ENCODE results near the gene DPPA4. TPM values are rescaled to one million over a fixed set of nuclear protein-coding genes. Genes with fewer than 3 reads are reported as not detected.

The DPPA4 gene
- total and polyA plus RNA-seq, 5 donors from 2014 or later: 1.0 TPM; not detected in 4

GRCh38 chr3:109313061-109313460 is 24.3 kb downstream of the DPPA4 start:
- H3K27me3 ChIP-seq (ENCODE audit: control insufficient read depth, insufficient read depth, low read length): no peaks in the 10 kb centered on the region
- no peaks in the 10 kb centered on the region for H3K4me1 ChIP-seq (ENCODE audit: control insufficient read depth, insufficient read depth, low read length, poor library complexity, severe bottlenecking)
- Mint-ChIP-seq H3K4me1 (no peaks in the 10 kb centered on the region), H3K36me3 (no peaks in the 10 kb centered on the region), H3K27ac (no peak overlapping the region), H3K9me3 (peaks cover 0 to 4% (median 2%) of the 10 kb centered on the region in 7 donors), H3K27me3 (no peaks in the 10 kb centered on the region), H3K4me3 (no peak overlapping the region)
- H3K36me3 ChIP-seq (ENCODE audit: control insufficient read depth, insufficient read depth, low read length): no peaks in the 10 kb centered on the region
- H3K9me3 ChIP-seq (ENCODE audit: control insufficient read depth in 2 of 2, low read length in 2 of 2): no peaks in the 10 kb centered on the region
- ATAC-seq (ENCODE audit: low read depth in 2 of 2) (no peak), DNase-seq (no peak)
- H3K27ac ChIP-seq (ENCODE audit: insufficient read depth, low read length, poor library complexity, severe bottlenecking): no peak overlapping the region
- H3K4me3 ChIP-seq (ENCODE audit: low read depth, low read length): no peak overlapping the region

DNA sequence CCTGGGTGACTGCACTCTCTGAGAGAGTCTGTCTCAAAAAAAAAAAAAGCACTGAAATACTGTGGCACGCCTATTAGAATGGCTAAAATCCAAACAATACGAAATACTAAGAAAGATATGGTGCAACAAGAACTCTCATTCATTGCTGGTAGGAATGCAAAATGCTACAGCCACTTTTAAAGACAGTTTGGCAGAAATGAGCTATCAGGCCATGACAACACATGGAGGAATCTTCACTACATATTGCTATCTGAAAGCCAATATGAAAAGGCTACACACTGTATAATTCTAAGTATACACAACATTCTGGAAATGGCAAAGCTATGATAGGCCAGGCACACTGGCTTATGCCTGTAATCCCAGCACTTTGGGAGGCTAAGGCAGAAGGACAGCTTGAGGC is 39.9 kb downstream of the DPPA4 start:
- DNase-seq: no peak
- ATAC-seq (ENCODE audit: low read depth in 2 of 2): no peak
- no peaks in the 10 kb centered on the region for H3K4me1 ChIP-seq (ENCODE audit: control insufficient read depth, insufficient read depth, low read length, poor library complexity, severe bottlenecking)
- Mint-ChIP-seq H3K4me3 (no peak overlapping the region), H3K9me3 (no peaks in the 10 kb centered on the region), H3K36me3 (no peaks in the 10 kb centered on the region), H3K27me3 (no peaks in the 10 kb centered on the region), H3K4me1 (no peaks in the 10 kb centered on the region), H3K27ac (no peak overlapping the region)
- H3K36me3 ChIP-seq (ENCODE audit: control insufficient read depth, insufficient read depth, low read length): no peaks in the 10 kb centered on the region
- no peak overlapping the region for H3K4me3 ChIP-seq (ENCODE audit: low read depth, low read length)
- H3K27me3 ChIP-seq (ENCODE audit: control insufficient read depth, insufficient read depth, low read length): no peaks in the 10 kb centered on the region
- no peak overlapping the region for H3K27ac ChIP-seq (ENCODE audit: insufficient read depth, low read length, poor library complexity, severe bottlenecking)
- H3K9me3 ChIP-seq (ENCODE audit: control insufficient read depth in 2 of 2, low read length in 2 of 2): no peaks in the 10 kb centered on the region

DNA sequence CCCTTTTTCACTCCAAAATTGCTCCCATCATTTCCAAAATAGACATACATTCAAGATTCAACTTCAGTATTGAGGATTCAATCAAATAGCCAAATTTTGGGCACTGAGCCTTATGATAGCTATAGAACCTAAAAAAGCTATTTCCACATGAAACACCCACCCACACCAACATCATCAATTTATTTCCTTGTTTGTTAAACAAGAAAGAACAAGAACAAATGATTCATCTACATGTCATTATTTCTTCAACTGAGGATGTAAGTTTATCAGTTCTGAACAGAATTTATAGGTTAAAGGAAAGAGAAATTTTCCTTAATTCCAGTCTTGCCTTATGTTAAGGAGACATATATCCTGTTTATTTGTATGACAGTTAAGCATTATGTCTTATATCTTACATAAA is 53.3 kb downstream of the DPPA4 start:
- no peaks in the 10 kb centered on the region for H3K4me1 Mint-ChIP-seq
- H3K27ac Mint-ChIP-seq: no peak overlapping the region
- Histone ChIP-seq H3K4me1 (ENCODE audit: control insufficient read depth, insufficient read depth, low read length, poor library complexity, severe bottlenecking) (no peaks in the 10 kb centered on the region), H3K4me3 (ENCODE audit: low read depth, low read length) (no peak overlapping the region), H3K9me3 (ENCODE audit: control insufficient read depth in 2 of 2, low read length in 2 of 2) (no peaks in the 10 kb centered on the region), H3K27ac (ENCODE audit: insufficient read depth, low read length, poor library complexity, severe bottlenecking) (no peak overlapping the region), H3K36me3 (ENCODE audit: control insufficient read depth, insufficient read depth, low read length) (no peaks in the 10 kb centered on the region), H3K27me3 (ENCODE audit: control insufficient read depth, insufficient read depth, low read length) (no peaks in the 10 kb centered on the region)
- H3K9me3 Mint-ChIP-seq: no peaks in the 10 kb centered on the region
- H3K27me3 Mint-ChIP-seq: no peaks in the 10 kb centered on the region
- no peaks in the 10 kb centered on the region for H3K36me3 Mint-ChIP-seq
- ATAC-seq (ENCODE audit: low read depth in 2 of 2) (no peak), DNase-seq (no peak)
- no peak overlapping the region for H3K4me3 Mint-ChIP-seq

DNA sequence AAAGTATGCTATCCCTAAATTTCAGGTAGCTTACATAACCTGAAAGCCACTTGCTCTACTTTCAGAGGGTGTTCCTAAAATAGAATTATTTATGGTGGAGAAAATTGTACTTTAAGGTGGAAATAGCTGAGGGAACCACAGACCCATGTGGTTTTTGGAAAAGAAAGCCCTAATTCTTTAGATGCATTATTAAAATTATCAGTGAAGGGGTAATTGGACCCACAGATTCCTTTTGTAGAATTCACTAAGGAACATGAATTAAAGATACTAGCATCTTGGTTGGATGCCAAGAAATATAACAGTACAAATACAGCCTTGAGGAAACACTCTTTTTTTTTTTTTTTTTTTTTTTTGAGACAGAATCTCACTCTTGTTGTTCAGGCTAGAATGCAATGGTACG is 58.8 kb downstream of the DPPA4 start:
- H3K4me1 ChIP-seq (ENCODE audit: control insufficient read depth, insufficient read depth, low read length, poor library complexity, severe bottlenecking): no peaks in the 10 kb centered on the region
- no peaks in the 10 kb centered on the region for H3K36me3 ChIP-seq (ENCODE audit: control insufficient read depth, insufficient read depth, low read length)
- Mint-ChIP-seq H3K4me1 (no peaks in the 10 kb centered on the region), H3K4me3 (no peak overlapping the region), H3K9me3 (peaks cover 0 to 3% (median 0%) of the 10 kb centered on the region in 7 donors), H3K27ac (no peak overlapping the region), H3K27me3 (no peaks in the 10 kb centered on the region), H3K36me3 (no peaks in the 10 kb centered on the region)
- no peak for DNase-seq
- H3K4me3 ChIP-seq (ENCODE audit: low read depth, low read length): no peak overlapping the region
- no peak overlapping the region for H3K27ac ChIP-seq (ENCODE audit: insufficient read depth, low read length, poor library complexity, severe bottlenecking)
- H3K9me3 ChIP-seq (ENCODE audit: control insufficient read depth in 2 of 2, low read length in 2 of 2): no peaks in the 10 kb centered on the region
- no peaks in the 10 kb centered on the region for H3K27me3 ChIP-seq (ENCODE audit: control insufficient read depth, insufficient read depth, low read length)
- no peak for ATAC-seq (ENCODE audit: low read depth in 2 of 2)

- DNase-seq (no peak), ATAC-seq (ENCODE audit: low read depth in 2 of 2) (no peak)
- H3K4me1 ChIP-seq (ENCODE audit: control insufficient read depth, insufficient read depth, low read length, poor library complexity, severe bottlenecking): no peaks in the 10 kb centered on the region
- no peak overlapping the region for H3K27ac ChIP-seq (ENCODE audit: insufficient read depth, low read length, poor library complexity, severe bottlenecking)
- H3K4me1 Mint-ChIP-seq: no peaks in the 10 kb centered on the region
- H3K36me3 ChIP-seq (ENCODE audit: control insufficient read depth, insufficient read depth, low read length): no peaks in the 10 kb centered on the region
- peaks cover 0 to 3% (median 0%) of the 10 kb centered on the region in 7 donors for H3K9me3 Mint-ChIP-seq
- no peak overlapping the region for H3K4me3 ChIP-seq (ENCODE audit: low read depth, low read length)
- H3K27me3 Mint-ChIP-seq: no peaks in the 10 kb centered on the region
- H3K9me3 ChIP-seq (ENCODE audit: control insufficient read depth in 2 of 2, low read length in 2 of 2): no peaks in the 10 kb centered on the region
- no peaks in the 10 kb centered on the region for H3K36me3 Mint-ChIP-seq
- H3K4me3 Mint-ChIP-seq: no peak overlapping the region
- H3K27ac Mint-ChIP-seq: no peak overlapping the region
- H3K27me3 ChIP-seq (ENCODE audit: control insufficient read depth, insufficient read depth, low read length): no peaks in the 10 kb centered on the region
Observed at GRCh38 chr3:109278141-109278540, 59.2 kb downstream of the DPPA4 start.

Other genes with a start within 250 kb of the DPPA4 start
- 0.12 TPM for gene MORC1, start 219.4 kb downstream of the DPPA4 start, total RNA-seq
- gene MORC1, start 219.4 kb downstream of the DPPA4 start, polyA plus RNA-seq: not detected
- not detected for gene C3orf85, start 200.8 kb downstream of the DPPA4 start, total RNA-seq
- gene C3orf85, start 200.8 kb downstream of the DPPA4 start, polyA plus RNA-seq: not detected
- gene DPPA2, start 21.0 kb downstream of the DPPA4 start, total RNA-seq: not detected
- not detected for gene DPPA2, start 21.0 kb downstream of the DPPA4 start, polyA plus RNA-seq

Measured in CD4-positive, CD25-positive, alpha-beta regulatory T cell (primary cell).